Fibroblast of the aortic adventitia (primary cell): ENCODE results near the gene CARD9. TPM values are rescaled to one million over a fixed set of nuclear protein-coding genes. Genes with fewer than 3 reads are reported as not detected.

Source experiments
- DNase-seq: peaks from one replicate; pipeline ENCODE4 v3.0.0-alpha.2; 2010; ENCODE audit warnings: low read depth
- H3K4me3 ChIP-seq: 2 replicates; pipeline ENCODE4 v1.5.1; 2011; ENCODE audit warnings: low read depth, mild to moderate bottlenecking, control low read depth, low read length, moderate library complexity
- total RNA-seq: library from RNA; depleted of rRNA; stranded (reverse); fragments of >200 nt; gene quantifications from 2 replicates; pipeline ENCODE4 v1.2.3, GENCODE V29; 2012; ENCODE audit warnings: low replicate concordance
- TF ChIP-seq, protein P1 (sequence below): IDR thresholded peaks from 2 replicates; pipeline ENCODE4 v1.5.1; 2011; ENCODE audit warnings: mild to moderate bottlenecking, low read length, control low read depth, inconsistent platforms; ENCODE audit not compliant: insufficient read depth

Gene CARD9
- total RNA-seq, 1 donor: 1.4 TPM

DNA sequence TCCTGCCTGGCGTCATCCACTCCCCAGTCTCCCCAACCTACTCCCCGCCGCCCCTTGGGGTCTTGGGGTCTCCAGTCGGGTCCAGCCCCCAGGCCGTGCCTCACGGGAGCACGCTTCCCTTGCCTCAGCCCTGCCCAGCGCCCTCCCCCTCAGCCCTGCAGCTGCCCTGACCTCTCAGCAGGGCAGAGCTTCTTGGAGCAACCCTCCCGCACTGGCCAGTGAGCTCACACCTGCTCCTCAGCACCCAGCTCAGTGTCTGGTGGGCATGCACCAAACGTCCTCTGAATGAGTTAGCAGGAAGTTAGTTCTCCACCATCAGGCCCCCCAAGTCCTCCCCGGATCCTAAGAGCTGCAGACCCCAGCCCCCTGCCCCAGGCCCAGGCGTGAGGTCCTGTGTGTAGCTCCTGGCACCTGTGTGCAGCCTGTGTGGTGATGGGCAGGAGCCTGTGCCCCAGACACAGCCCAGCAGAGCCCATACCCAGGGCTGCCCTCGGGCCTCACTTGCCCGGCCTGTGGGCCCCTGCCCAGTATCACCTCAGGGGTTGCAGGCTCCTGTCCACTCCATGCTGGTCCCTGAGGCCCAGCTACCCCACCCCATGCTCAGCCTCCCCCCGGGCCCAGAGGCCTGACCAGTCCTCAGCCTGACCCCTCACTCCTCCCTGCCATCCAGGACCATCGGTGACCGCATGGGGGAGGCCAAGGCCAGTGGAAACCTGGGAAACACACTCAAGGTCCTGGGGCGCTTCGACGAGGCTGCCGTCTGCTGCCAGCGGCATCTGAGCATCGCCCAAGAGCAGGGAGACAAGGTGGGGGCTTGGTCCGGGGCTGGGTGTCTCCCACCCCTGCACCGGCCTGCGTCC is 37.9 kb downstream of the CARD9 start:
- no peak for DNase-seq

DNA sequence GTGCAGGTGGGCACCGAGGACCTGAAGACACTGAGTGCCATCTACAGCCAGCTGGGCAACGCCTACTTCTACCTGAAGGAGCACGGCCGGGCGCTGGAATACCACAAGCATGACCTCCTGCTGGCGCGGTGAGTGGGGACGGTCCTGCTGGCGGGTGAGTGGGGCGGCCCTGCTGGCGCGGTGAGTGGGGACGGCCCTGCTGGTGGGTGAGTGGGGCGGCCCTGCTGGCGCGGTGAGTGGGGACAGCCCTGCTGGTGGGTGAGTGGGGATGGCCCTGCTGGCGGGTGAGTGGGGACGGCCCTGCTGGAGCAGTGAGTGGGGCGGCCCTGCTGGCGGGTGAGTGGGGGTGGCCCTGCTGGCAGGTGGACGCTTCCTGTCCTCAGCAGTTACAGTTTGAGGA is 38.9 kb downstream of the CARD9 start:
- TF ChIP-seq, protein P1, sequence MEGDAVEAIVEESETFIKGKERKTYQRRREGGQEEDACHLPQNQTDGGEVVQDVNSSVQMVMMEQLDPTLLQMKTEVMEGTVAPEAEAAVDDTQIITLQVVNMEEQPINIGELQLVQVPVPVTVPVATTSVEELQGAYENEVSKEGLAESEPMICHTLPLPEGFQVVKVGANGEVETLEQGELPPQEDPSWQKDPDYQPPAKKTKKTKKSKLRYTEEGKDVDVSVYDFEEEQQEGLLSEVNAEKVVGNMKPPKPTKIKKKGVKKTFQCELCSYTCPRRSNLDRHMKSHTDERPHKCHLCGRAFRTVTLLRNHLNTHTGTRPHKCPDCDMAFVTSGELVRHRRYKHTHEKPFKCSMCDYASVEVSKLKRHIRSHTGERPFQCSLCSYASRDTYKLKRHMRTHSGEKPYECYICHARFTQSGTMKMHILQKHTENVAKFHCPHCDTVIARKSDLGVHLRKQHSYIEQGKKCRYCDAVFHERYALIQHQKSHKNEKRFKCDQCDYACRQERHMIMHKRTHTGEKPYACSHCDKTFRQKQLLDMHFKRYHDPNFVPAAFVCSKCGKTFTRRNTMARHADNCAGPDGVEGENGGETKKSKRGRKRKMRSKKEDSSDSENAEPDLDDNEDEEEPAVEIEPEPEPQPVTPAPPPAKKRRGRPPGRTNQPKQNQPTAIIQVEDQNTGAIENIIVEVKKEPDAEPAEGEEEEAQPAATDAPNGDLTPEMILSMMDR: no peak
- no peak overlapping the region for H3K4me3 ChIP-seq
- DNase-seq: no peak

More for the DNA sequence above, 37.9 kb downstream of the CARD9 start:
- TF ChIP-seq, protein P1: no peak
- no peak overlapping the region for H3K4me3 ChIP-seq

DNA sequence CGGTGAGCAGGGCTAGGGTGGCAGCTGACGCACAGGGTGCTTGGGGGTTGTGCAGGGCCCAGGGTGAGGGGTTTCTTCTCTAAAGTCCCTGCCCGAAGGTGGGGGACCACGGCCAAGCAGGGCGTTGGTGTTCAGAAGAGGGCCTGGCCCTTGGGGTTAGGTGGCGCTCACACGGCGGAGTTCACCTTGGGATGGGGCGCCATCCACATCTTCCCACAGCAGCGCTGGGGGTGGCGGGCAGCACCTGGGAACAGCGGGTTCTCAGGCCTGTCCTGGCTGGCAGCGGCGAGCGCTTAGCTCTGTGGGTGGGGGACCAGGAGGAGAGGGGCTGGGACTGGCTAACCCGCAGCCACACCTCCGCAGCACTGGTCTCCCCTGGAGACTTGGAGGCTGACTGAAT is 40.0 kb downstream of the CARD9 start:
- no peak overlapping the region for H3K4me3 ChIP-seq
- TF ChIP-seq, protein P1: no peak
- no peak for DNase-seq

DNA sequence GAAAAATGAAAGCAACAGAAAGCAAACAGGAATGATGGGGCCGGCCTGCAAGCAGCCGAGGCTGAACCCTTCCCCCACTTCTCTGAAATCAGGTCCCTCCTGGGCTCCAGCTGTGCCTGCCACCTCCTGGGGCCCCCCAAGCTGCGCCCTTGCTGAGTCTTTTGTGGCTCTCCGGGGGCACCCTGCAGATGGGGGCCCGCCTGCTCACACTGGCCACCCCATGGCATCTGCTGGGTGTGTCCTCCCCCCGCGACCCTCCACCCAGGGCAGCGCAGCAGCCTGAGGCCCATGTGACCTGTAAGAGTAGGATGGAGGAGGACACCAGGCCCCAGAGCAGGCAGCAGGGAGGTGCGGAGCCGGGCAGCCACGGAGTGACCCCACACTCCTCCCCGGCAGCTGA is 40.4 kb downstream of the CARD9 start:
- TF ChIP-seq, protein P1: no peak
- no peak for DNase-seq
- H3K4me3 ChIP-seq: no peak overlapping the region

DNA sequence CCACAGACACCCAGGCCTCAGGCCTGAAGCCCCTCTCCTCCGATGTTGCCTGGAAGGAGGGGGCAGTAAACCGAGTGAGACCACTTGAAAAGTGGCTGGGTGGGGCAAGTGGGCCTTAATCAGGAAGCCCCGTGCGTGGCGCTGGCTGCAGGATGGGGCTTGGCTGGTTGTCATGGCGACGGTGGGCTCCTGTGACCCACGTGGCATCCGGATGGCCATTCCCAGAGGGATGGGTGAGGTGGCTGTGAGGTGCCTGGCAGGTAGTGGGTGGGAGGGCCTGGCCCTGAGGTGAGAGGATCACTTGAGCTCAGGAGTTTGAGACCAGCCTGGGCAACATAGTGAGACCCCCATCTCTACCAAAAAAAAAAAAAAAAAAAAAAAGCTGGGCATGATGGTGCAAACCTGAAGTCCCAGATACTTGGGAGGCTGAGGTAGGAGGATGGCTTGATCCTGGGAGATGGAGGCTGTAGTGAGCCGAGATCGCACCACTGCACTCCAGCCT is 40.9 kb downstream of the CARD9 start:
- no peak for DNase-seq
- H3K4me3 ChIP-seq: no peak overlapping the region
- TF ChIP-seq, protein P1: no peak

DNA sequence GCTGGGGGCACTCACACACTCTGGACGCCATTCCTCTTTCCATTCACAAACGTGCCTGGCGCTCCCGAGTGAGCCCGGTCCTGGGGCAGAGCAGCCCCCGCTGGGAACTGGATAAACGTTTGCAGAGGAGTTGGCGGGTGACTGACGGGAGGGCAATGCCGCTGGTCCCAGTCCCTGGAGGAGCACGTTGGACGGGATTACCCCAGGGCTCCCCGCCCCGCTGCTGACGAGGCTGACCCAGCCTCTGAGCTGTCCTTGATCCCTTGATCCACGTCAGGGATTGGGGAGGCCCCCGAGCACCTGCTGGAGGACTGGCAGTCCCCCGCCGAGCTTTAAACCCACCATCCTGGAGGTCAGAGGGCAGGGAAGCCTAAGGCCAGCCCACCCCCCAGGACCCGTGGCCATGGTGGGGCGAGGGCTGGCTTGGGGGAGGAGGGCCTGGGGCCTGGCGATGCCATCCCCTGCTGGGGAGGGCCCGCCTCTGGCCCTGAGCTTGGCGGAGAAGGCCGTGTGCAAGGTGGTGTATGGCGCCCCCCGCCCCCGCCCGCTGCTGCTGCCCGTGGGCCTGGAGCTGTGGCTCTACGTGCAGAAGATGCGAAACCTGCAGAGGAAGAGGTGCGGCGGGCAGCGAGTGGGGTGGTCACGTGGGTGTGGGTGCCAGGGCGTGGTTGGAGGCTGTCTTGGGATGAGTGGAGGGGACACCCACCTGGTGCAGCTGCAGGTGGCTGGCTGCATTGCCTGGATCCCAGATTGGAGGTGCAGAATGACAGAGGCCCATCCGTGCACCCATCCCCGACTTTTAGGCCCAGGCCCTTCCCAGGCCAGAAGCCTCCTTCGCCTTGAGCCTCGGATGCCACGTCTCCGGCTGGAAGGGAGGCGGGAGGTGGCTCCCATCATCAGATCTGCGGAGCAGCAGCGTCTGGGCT is 41.6 kb downstream of the CARD9 start:
- no peak overlapping the region for H3K4me3 ChIP-seq
- DNase-seq: no peak
- TF ChIP-seq, protein P1: no peak
